GM20431 (cell line): Measurements from ENCODE around the gene SLC4A5.

Experiments
- in situ Hi-C: fragments of 300-500 bp; cut with MseI, MboI; formaldehyde crosslinking; loops from one replicate; pipeline ENCODE4 v1.15.0; 2020; ENCODE audit warnings: low sequenced_read_pairs; ENCODE audit not compliant: unreplicated experiment

SLC4A5 gene

DNA sequence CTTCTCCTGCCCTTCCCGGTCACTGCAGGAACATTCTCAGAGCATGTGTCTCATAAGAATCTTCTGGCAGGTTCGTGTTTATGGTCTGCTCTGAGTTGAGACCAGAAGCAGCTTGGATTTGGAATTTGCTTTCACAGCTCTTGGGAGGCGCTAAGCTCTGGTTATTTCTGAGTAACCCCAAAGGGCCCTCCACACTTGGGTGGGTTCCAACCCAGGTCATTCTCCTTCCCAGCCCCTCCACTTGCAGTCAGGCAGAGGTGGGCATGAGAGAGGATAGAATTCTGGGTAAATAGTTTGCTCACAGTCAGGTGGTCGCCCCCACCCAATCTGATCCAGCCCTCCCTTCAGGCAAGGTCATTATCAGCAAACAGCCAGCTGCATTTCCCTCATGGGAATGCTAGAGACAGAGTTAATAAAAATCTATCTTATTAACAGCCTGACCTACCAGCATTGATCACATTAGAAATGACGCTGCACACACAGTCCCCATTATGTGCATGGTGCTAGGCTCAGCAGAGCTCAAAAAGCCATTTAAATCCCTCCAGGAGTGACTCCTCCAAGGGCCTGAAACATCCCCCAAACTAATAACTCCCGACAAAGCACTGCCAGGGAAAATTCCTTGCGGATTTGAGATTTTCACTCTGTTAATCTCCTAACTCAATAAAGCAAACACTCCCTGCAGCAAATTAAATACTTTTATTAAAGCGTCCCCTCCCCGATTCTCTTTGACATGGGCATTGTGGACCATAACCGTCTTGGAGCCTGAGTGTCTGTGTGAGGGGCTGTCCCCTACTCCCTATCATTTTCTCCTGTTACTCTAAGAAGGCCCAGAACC lies 61.9 kb downstream of the SLC4A5 start:
- in situ Hi-C loops = no loop called here

DNA sequence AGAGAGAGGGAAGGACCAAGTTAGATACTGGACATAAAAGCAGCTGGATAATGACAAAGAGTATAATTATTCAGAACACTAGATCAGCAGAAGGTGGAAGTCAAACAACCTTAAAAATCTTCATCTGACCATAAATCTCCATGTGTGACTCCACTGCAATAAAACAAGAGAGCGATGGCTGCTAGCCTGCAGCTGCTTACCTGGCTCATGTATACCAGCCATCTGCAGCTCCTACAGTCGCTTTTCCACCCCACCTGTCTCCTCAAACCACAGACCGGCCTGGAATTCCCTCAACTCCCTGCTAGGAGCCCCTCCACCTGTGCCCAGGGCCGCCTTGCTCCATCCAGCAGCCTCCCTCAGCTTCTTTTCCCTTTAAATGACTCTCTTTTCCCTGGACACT lies 64.5 kb downstream of the SLC4A5 start:
- in situ Hi-C loops = no loop called here

DNA sequence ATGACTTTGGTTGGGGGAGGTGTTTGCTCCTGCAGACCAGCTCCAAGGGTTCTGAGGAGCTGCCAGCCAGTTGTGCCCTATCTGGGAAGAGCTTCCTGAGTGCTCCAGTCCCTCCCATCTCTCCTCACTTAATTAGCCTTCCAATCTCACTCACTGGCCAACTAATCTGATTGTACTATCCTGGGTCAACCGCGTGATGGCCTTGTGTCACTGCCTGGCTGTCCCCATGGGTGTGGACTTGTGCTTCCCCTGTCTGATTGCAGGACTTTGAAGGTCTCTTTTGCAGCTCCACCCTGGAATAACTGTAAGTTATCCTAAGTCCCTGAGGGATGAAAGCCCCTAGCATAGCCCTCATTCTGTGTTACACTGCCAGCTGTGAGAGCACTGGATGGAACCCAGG lies 65.0 kb downstream of the SLC4A5 start:
- in situ Hi-C loops = no loop called here

DNA sequence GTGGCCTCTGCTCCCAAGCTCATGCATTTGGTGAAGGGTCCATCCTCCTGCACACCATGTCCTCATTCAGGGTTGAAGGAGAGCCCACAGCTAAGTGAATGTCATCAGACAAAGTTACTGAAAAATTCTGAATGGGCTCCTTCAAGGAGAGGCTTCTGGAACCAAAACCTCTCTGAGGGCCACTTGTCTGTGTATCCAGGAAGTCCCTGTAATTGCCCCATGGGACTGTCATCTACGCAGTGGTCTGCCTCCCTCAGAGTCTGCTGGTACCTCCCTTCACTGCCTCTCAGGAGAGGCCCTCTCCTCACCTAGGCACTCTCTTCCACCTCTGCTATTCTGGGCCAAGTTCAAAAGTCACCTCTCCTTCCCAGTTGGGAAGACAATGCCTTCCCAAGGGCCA lies 68.0 kb downstream of the SLC4A5 start:
- in situ Hi-C loops = no loop called here

DNA sequence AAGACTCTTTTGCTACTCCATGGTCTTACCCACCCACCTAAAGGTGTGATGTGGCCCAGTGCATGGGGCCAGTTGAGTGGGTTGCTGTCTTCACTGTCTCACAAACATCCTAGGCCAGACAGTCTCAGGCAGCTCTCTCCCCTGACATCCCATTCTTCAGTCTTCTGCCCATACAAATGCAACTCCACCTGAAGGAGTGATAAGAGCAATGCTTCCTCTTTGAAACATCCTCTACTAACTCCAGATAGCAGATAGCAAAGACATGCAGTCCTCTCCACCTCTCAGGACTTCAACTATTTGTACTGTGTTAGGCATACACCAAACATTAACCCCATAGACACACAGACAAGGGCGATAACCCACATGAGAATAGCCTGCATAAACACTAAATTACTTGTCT lies 73.5 kb downstream of the SLC4A5 start:
- in situ Hi-C loops = no loop called here

DNA sequence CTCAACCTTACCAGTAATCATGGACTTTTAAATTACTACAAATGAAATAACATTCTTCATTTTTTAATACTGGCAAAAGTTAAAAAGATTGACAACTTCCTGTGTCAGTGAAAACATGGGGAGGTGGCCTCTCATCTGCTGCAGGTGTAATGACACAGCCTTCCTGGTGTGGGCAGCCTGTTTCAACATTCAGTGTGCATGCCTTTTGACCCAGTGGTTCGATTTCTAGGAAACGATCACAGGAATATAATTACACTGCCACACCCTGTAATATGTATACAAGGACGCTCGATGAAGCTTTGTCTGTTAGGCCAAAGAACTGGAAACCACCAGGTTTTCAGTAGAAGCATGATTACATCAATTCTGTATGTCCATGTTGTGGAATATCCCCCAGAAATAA lies 76.1 kb downstream of the SLC4A5 start:
- in situ Hi-C loops = no loop called here

DNA sequence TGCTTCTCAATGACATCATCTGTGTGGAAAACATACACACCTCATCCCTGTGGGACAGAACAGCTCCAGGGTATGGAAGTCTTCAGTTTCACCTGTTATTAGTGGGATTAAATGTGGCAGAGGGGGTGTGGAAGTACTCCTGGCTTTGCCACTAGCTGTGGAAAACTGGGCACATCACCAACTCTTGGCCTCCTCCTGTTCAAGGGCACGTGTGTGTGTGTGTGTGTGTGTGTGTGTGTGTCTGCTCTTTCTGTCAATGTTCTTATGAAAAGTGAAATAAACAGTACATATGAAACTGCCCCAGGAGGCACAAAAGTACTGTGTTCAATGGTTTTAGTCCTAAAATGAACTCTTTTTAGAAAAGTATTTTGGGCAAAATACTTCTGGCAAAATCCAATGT lies 78.9 kb downstream of the SLC4A5 start:
- in situ Hi-C loops = no loop called here

DNA sequence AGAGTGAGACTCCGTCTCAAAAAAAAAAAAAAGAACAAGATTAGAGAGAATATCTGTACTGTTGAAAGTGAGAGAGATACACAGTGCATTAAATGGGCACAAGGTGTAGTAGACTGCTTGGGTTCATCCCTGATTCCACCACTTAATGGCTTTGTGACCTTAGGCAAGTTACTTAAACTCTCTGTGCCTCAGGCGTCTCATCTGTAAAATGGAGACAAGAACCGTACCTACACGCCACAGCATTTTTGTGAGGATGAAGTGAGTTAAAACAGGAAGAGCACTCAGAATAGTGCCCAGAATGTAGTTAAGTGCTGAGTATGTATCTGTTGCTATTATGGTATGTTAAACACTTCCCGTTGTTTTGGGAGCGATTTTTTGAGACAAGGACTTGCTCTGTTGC lies 80.5 kb downstream of the SLC4A5 start:
- in situ Hi-C loops = no loop called here

DNA sequence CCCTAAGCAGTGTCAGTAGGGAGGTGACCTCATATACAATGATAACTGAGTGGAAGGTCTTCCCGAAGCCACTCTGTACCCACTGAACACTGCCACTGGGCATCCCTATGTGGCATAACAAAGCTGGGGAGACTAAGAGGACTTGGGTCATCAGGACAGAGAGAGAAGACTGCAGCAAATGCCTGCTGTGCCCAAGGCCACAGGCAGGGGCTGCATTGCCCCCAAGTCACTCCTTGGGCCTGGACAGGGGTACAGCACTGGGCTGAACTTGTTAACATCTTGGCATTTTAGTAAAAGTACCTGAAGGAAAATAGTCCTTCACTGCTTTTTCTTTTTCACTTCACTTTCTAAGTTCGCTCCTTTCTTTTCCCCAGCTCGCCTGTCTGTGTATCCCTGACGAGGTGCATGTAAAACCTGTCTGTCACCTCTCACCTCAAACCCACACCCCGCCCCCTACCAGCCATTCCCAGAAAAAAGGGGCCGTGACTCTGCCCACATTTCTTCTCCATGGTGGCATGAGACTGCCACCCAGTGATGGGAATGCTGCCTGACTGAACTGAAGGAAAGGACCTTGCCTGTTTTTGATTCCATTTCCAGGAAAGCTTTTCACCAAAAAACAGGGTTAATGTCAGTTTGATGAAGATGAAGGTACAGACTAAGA lies 81.9 kb downstream of the SLC4A5 start:
- in situ Hi-C loops = no loop called here

DNA sequence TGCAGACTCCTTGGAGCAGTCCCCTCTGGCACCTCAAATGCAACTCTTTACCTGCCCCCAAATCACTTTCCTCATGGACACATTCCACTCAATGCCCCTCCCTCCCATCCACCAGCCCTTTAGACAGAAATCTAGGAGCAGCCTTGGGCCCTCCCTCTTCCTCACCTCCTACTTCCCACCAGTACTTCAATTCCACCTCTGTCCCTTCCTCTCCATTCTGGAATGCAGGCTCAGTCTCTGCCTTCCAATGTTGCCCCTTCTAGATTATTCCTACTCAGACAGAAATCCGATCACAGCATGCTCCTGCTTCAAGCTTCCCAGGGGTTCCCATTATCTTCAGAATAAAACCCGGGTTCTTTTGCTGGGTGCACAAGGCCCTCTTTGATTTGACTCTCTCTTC lies 82.7 kb downstream of the SLC4A5 start:
- in situ Hi-C loops = no loop called here

DNA sequence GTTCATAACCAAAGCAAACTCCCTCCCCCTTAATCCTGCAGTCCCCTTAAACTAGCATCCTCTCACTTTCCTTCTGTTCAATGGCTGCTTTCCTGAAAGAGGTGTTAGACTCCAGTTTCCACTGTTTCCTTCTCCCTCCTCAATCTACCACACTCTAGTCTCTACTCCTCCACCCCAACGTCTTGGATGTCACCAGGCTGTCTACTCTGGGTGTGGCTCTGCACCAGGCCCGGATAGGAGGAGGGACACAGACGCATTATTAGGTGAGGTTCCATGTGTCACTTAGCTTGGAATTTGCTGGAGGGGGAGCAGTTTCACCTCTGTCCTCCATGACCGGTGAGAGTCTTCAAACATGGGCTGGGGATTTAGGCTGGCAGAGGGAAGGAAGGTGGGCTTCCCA lies 83.5 kb downstream of the SLC4A5 start:
- in situ Hi-C loops = no loop called here

DNA sequence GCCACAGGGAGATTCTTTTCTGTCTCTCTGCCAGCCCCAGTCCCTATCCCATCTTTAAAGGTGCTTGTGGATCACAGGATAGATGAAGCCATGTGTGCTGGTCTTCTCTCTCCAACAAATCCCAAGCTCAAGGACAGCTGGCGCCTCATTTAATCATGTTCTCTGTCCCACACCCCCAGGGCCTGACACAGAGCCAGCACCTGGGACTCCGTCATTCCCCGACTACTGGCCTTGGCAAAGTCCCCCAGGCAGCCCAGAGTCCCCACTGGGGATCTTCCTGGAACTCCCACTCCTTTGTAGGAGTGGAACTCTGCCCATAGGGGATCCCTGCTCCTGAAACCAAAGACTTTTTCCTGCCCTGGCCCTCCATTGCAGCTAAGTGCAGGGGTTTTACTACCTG lies 84.0 kb downstream of the SLC4A5 start:
- in situ Hi-C loops = no loop called here

DNA sequence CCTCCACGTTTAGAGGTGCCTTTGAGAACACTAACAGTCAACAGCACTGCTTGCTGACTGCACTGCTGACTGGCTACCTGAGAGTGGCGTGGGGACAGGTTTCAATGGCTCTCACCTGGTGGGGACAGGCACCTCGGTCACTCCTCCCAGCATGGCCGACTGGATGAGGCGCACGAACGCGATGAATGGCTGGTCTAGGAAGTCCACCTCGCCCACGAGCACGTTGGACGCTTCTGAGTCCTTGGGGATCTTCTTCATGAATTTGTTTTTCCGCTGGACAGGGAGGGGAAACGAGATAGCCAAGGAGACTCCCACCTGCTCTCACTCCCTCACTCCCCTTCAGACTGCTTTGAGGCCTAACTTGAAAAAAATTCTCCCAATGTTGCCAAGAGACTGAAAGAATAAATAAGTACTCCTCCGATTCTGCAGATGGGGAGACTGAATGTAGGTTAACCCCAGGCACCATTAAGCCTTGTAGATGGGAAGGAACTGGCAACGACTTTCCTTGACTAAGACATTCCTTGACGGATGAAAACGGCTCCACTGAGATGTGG lies 87.5 kb downstream of the SLC4A5 start:
- in situ Hi-C loops = no loop called here

DNA sequence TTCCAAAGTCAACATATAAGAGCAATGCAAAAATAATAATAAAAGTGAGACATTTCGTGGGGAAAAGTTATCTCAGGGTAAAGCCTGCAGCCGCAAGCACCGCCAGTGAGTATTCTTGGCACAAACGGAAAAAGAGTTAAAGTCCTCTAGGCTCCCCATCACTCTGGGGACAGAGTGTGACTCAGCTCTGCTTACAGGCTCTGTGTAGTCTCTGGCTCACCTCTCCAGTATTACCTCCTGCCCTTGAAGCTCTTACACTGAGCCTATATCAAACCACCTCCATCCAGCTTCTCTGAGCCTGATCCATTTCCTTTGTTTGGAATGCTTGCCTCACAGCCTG lies 89.3 kb downstream of the SLC4A5 start:
- in situ Hi-C loops = no loop called here

DNA sequence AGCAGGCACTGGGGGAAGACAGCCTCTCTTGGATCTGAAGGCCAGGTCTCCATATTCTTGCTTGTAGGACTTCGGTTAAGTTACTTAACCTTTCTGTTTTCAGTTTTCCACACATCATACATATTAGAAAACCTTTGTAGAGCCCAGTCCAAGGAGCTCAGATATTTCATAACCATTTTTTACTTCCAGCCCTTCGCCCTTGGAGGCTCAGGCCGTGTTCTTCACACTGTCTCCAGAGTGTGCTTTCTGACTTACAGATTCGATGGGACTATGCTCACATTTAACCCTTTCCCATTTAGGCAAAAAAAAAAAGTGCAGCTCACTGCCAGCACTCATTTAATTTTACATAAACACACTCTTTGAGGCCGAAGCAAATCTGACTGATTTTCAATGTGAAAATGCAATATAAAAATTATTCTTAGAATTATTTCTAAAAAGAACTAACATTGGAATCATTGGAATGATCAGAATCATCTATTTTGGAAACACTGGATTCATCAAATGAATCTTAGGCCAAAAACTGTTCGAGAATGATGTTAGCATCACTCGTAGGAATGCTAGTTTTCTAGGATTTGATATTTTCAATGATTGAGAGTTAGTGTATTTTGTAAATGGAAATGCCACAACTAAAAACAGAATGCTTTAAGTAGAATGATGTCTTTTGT lies 89.8 kb downstream of the SLC4A5 start:
- in situ Hi-C loops = no loop called here

DNA sequence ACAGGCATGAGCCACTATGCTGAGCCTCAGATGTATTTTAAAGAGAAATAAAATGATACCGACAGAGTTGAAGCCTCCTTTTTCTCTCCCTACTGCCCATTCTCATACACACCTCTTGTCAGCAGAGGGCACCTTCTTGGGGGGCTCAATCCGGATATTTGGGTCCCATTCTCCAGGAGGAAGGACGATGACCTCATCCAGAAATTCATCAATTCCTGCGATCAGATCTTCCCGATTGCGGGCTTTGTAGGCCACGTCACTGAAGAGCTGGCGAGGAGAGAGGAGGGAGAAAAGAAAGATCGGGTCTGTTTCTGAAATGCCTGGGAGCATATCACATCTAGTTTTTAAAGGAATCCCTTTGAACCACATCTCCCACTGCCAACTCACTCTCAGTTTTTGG lies 90.4 kb downstream of the SLC4A5 start:
- in situ Hi-C loops = no loop called here

DNA sequence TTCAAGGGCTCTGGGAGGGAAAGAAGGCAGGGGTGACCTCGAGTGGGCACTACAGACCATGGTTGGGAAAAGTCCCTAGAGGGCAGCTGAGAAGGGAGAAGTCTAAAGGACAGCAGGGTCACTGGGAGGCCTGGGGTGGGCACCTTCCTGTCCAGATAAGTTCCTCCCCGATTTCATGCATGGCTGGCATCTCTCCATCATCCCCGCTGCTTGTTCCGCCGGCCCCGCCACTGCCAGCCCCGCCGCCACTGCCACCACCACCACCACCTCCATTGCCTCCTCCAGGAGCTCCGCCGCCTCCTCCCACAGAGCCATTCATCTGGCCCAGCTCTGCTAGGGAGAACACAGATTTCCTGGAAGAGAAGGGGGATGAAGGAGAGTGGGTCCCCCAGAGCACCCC lies 91.2 kb downstream of the SLC4A5 start:
- in situ Hi-C loops = no loop called here

DNA sequence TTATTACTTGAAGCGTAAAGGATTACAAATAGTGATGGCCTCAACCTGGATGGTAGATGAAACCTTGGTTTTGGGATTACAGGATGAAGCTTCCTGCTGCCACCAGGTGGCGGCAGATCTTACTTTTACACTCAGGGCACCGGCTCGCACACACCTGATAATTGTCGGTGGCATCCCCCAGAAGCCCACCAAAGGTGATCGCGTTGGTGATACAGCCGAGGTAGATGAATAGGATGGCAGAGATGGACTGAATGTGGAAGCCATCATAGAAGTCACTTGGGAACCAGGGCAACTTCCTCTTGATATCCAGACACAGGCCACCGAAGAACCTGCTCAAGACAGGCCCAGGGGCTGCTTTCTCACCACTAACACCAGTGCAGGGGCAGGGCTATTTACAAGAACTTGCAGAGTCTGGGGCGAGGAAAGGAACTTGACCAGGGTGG lies 93.0 kb downstream of the SLC4A5 start:
- in situ Hi-C loops = no loop called here

DNA sequence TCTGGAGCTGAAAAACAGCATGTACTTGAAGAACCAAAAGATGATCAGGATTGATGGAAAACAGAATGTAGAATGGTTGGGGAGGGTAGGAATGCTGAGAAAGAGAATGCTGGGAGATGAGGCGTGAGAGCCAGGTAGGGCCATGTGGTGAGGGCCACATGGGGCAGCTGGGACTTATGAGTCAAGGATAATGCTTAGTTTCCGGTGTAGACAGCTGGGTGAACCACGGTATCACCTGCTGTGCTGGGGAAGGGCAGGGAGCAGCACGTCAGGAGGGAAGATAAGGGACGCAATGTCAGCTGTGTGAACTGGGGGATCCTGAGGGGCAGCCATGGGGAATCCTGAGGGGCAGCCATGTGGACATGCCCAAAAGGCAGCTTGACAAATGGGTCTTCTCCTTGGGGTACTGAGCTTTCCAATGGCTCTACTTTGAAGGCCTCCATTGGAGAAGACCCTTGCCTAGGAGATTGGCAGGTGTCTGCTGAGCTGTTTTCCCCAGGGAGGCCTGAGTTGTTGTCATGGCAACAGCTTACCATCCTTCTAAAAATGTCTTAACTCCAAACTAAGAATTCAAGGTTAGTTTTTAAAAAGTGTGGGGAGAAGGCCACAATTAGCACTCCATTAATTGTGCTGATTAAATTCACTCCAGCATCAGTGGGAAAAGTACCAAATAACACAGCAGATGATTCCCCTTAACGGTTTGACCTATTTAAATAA lies 93.7 kb downstream of the SLC4A5 start:
- in situ Hi-C loops = loop anchor here (10.0 kb wide), 1 partner anchor 85 kb away; no protein-coding TSS in a partner anchor

DNA sequence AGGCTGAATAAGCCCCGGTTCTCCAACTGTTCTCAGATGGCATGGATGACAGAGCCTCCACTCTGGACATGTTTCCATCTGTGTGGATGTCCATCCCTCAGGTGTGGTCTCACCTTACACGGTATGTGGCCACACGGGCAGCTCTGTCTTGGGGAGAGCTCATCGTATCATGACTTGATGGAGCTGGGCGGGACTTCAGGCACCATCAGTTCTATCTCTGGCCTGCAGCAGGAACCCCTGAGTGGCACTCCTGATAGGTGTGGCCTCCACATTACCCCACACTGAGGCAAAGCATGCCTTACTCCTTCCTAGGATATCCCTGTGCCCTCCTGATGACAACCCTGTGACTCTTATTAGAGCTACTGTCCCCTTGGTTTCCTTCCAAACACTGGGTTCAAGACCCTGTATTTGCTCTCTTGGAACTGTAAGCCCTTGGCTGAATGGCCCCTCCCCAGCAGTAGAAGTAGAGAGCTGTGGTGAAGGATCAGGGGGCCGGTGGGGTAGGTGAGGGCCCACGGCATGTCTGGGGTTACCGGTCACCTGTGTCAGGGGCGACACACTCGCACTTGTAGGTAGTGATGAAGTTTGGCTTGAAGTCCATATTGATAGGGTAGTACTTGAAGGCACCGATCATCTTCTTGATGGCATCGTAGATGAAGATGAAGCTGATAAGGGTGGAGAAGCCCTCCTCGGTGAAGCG lies 96.6 kb downstream of the SLC4A5 start:
- in situ Hi-C loops = loop anchor here (10.0 kb wide), 1 partner anchor 88 kb away; no protein-coding TSS in a partner anchor
